CD4-positive, alpha-beta T cell treated with Interleukin-21 for 1 hour (primary cell): ENCODE measurements around the gene LHFPL2.
"Not testable (repeated sequence)": the region's sequence is repeated elsewhere in the genome, so short reads cannot be mapped to it uniquely, and the experiment has no call there.

ENCODE experiments used
- DNase-seq: peaks from one replicate; pipeline ENCODE4 v3.0.0-alpha.2; 2020

Gene LHFPL2

GRCh38 chr5:78496373-78496772 lies 152.2 kb downstream of the LHFPL2 start:
- DNase-seq, result no peak

- DNase-seq, result no peak
Observed at GRCh38 chr5:78495800-78496199, 152.8 kb downstream of the LHFPL2 start.

- DNase-seq, result no peak
Observed at GRCh38 chr5:78492650-78493049, 155.9 kb downstream of the LHFPL2 start.

GRCh38 chr5:78492224-78492623 lies 156.3 kb downstream of the LHFPL2 start:
- DNase-seq, result no peak

GRCh38 chr5:78490709-78491485 lies 157.7 kb downstream of the LHFPL2 start:
- no peak for DNase-seq

GRCh38 chr5:78487846-78488245 lies 160.7 kb downstream of the LHFPL2 start:
- DNase-seq, result no peak

GRCh38 chr5:78486218-78486617 lies 162.4 kb downstream of the LHFPL2 start:
- DNase-seq, result no peak

GRCh38 chr5:78483809-78484521 lies 164.6 kb downstream of the LHFPL2 start:
- DNase-seq, result peak; percentile 8

- DNase-seq, result no peak
Observed at GRCh38 chr5:78482948-78483347, 165.6 kb downstream of the LHFPL2 start.

- DNase-seq, result no peak
Observed at GRCh38 chr5:78476795-78477194, 171.8 kb downstream of the LHFPL2 start.

- no peak for DNase-seq
Observed at GRCh38 chr5:78475370-78475769, 173.2 kb downstream of the LHFPL2 start.

GRCh38 chr5:78473751-78474150 lies 174.8 kb downstream of the LHFPL2 start:
- no peak for DNase-seq

- no peak for DNase-seq
Observed at GRCh38 chr5:78472469-78473106, 176.0 kb downstream of the LHFPL2 start.

GRCh38 chr5:78471896-78472295 lies 176.7 kb downstream of the LHFPL2 start:
- DNase-seq, result no peak

- DNase-seq, result peak; percentile 3
Observed at GRCh38 chr5:78467752-78468357, 180.7 kb downstream of the LHFPL2 start.

GRCh38 chr5:78467140-78467539 lies 181.4 kb downstream of the LHFPL2 start:
- DNase-seq, result no peak

GRCh38 chr5:78458843-78459242 lies 189.7 kb downstream of the LHFPL2 start:
- DNase-seq, result no peak

- DNase-seq, result not testable (repeated sequence)
Observed at GRCh38 chr5:78457507-78457906, 191.1 kb downstream of the LHFPL2 start.

- DNase-seq, result no peak
Observed at GRCh38 chr5:78449103-78449502, 199.5 kb downstream of the LHFPL2 start.

- DNase-seq, result no peak
Observed at GRCh38 chr5:78447775-78448424, 200.7 kb downstream of the LHFPL2 start.
